IMR-90 (cell line): Measurements from ENCODE around the gene XPC. TPM values are rescaled to one million over a fixed set of nuclear protein-coding genes. Genes with fewer than 3 reads are reported as not detected.

ENCODE experiments used
- ATAC-seq: fragments of 200-7000 bp; cut with Tn5 transposase; 2 replicates; pipeline ENCODE4 v1.9.1; 2020; ENCODE audit warnings: low read depth, mild to moderate bottlenecking, moderate library complexity
- BruUV-seq: library from RNA; stranded (reverse); fragments of 400-500 nt; replicated peaks from 2 replicates; lab custom pipeline; 2021; lab: Mats Ljungman, UMichigan
- CTCF ChIA-PET: fragments of 300-600 bp; formaldehyde crosslinking; extraction: SDS; loops from one replicate; lab custom pipeline; 2021; ENCODE audit warnings: antibody characterized with exemption; lab: Yijun Ruan, JAX
- POLR2A ChIA-PET: fragments of 300-600 bp; sonication (Branson Sonifier 250); formaldehyde crosslinking; loops from one replicate; lab custom pipeline; 2022; ENCODE audit warnings: antibody characterized with exemption; ENCODE audit not compliant: unreplicated experiment; lab: Charles Lee
- DNase-seq: peaks from one replicate; pipeline ENCODE4 v3.0.0; 2013
- H2AFZ ChIP-seq: replicated peaks from 2 replicates; pipeline ENCODE3; 2013; ENCODE audit warnings: low read length, mild to moderate bottlenecking; ENCODE audit not compliant: poor library complexity
- H2AK5ac ChIP-seq: 2 replicates; pipeline ENCODE4 v1.6.1; 2013; ENCODE audit warnings: low read depth, low read length, inconsistent platforms
- H2AK9ac ChIP-seq: replicated peaks from 2 replicates; pipeline ENCODE3; 2013; ENCODE audit warnings: mild to moderate bottlenecking, low read depth, low read length, moderate library complexity; ENCODE audit not compliant: poor library complexity
- H2BK120ac ChIP-seq: 2 replicates; pipeline ENCODE4 v1.6.1; 2013; ENCODE audit warnings: low read depth, low read length, inconsistent platforms
- H2BK15ac ChIP-seq: 3 replicates; pipeline ENCODE4 v1.6.1; 2013; ENCODE audit warnings: low read depth, low read length, inconsistent platforms
- H2BK20ac ChIP-seq: 2 replicates; pipeline ENCODE4 v1.6.1; 2013; ENCODE audit warnings: low read depth, mild to moderate bottlenecking, inconsistent platforms, low read length, moderate library complexity
- H2BK5ac ChIP-seq: 2 replicates; pipeline ENCODE4 v1.6.1; 2013; ENCODE audit warnings: mild to moderate bottlenecking, low read depth, low read length, inconsistent platforms; ENCODE audit not compliant: poor library complexity, severe bottlenecking
- H3K14ac ChIP-seq: replicated peaks from 2 replicates; pipeline ENCODE4 v1.6.1; 2013; ENCODE audit warnings: low read depth, low read length, inconsistent platforms
- H3K18ac ChIP-seq: 2 replicates; pipeline ENCODE4 v1.6.1; 2013; ENCODE audit warnings: low read depth, low read length, control low read depth
- H3K23ac ChIP-seq: 2 replicates; pipeline ENCODE4 v1.6.1; 2013; ENCODE audit warnings: low read depth, low read length, inconsistent platforms
- H3K27ac ChIP-seq: 2 replicates; pipeline ENCODE4 v1.5.1; 2013; ENCODE audit warnings: mild to moderate bottlenecking, control low read depth, low read length; ENCODE audit not compliant: insufficient read depth
- H3K27me3 ChIP-seq: 2 replicates; pipeline ENCODE4 v1.6.1; 2013; ENCODE audit warnings: low read length; ENCODE audit not compliant: control insufficient read depth, insufficient read depth
- H3K36me3 ChIP-seq: 2 replicates; pipeline ENCODE4 v1.6.1; 2013; ENCODE audit warnings: low read length, mixed read lengths; ENCODE audit not compliant: control insufficient read depth, insufficient read depth
- H3K4ac ChIP-seq: 2 replicates; pipeline ENCODE4 v1.6.1; 2013; ENCODE audit warnings: low read depth, low read length, inconsistent platforms
- H3K4me1 ChIP-seq: 2 replicates; pipeline ENCODE4 v1.6.1; 2013; ENCODE audit warnings: low read length, mixed read lengths; ENCODE audit not compliant: control insufficient read depth, insufficient read depth
- H3K4me2 ChIP-seq: 2 replicates; pipeline ENCODE4 v1.6.1; 2013; ENCODE audit warnings: low read depth, mild to moderate bottlenecking, control low read depth, low read length, moderate library complexity
- H3K4me3 ChIP-seq: 2 replicates; pipeline ENCODE4 v1.5.1; 2013; ENCODE audit warnings: low read depth, mild to moderate bottlenecking, control low read depth, low read length, moderate library complexity; ENCODE audit not compliant: insufficient read depth
- H3K56ac ChIP-seq: 2 replicates; pipeline ENCODE4 v1.6.1; 2013; ENCODE audit warnings: low read length, inconsistent platforms; ENCODE audit not compliant: insufficient read depth; ENCODE audit errors: extremely low read depth
- H3K79me1 ChIP-seq, 2 experiments: 2 replicates each; pipeline ENCODE4 v1.6.1; 2013; ENCODE audit warnings: low read length in 2 of 2, inconsistent platforms in 1 of 2, low read depth in 1 of 2
- H3K9ac ChIP-seq: 2 replicates; pipeline ENCODE4 v1.6.1; 2013; ENCODE audit warnings: low read depth, low read length, control low read depth
- H3K9me1 ChIP-seq: 2 replicates; pipeline ENCODE4 v1.6.1; 2013; ENCODE audit warnings: low read length, inconsistent platforms; ENCODE audit not compliant: insufficient read depth
- H3K9me3 ChIP-seq: 2 replicates; pipeline ENCODE4 v1.6.1; 2013; ENCODE audit warnings: low read length; ENCODE audit not compliant: control insufficient read depth, insufficient read depth
- H4K20me1 ChIP-seq: 2 replicates; pipeline ENCODE4 v1.6.1; 2013; ENCODE audit warnings: low read length, inconsistent platforms; ENCODE audit not compliant: insufficient read depth
- H4K5ac ChIP-seq: 2 replicates; pipeline ENCODE4 v1.6.1; 2013; ENCODE audit warnings: mild to moderate bottlenecking, low read depth, low read length, control low read depth
- H4K8ac ChIP-seq, 2 experiments: 2 replicates each; pipeline ENCODE4 v1.6.1; 2013; ENCODE audit warnings: low read depth in 2 of 2, low read length in 2 of 2, control low read depth in 1 of 2, inconsistent platforms in 1 of 2
- H4K91ac ChIP-seq: 2 replicates; pipeline ENCODE4 v1.6.1; 2013; ENCODE audit warnings: low read depth, low read length, inconsistent platforms; ENCODE audit not compliant: insufficient read depth
- FOS ChIP-seq: fragments of 150-350 bp; IDR thresholded peaks from 2 replicates; pipeline ENCODE4 v1.6.1; 2016; ENCODE audit warnings: low read depth, low read length
- MAZ ChIP-seq: IDR thresholded peaks from 2 replicates; pipeline ENCODE4 v1.6.1; 2012; ENCODE audit warnings: low read depth, mild to moderate bottlenecking, low read length, improper control_type of control experiment, moderate library complexity, borderline replicate concordance
- RFX5 ChIP-seq: IDR thresholded peaks from 2 replicates; pipeline ENCODE4 v1.8.0; 2012; ENCODE audit warnings: low read depth, mild to moderate bottlenecking, low read length, moderate library complexity
- WGBS, 2 experiments: methylation state at CpG; one replicate each; pipeline versions ENCODE4 v1.1.5 to v1.1.7; 2013; ENCODE audit warnings: missing lambda C conversion rate in 2 of 2; ENCODE audit not compliant: insufficient read length in 1 of 2; ENCODE audit errors: extremely low coverage in 2 of 2; 5-methylcytosine and 5-hydroxymethylcytosine counted together
- dilution Hi-C: fragments of 300-500 bp; cut with HindIII; formaldehyde crosslinking; loops from one replicate; pipeline ENCODE4 v1.14.3; 2018; ENCODE audit warnings: low sequenced_read_pairs; ENCODE audit not compliant: unreplicated experiment
- in situ Hi-C: fragments of 300-500 bp; cut with MboI; formaldehyde crosslinking; loops from 3 replicates; pipeline ENCODE4 v1.14.3; 2019; ENCODE audit warnings: low sequenced_read_pairs, inconsistent platforms, mixed read lengths
- intact Hi-C: fragments of 100-400 bp; cut with micrococcal nuclease; formaldehyde crosslinking; loops from 2 replicates; pipeline ENCODE4 v1.10.0; 2022
- polyA plus RNA-seq, 3 experiments: library from polyadenylated mRNA; depleted of rRNA; stranded (reverse); fragments of >200 nt; gene quantifications; 2 replicates each; pipeline ENCODE4 v1.2.3, GENCODE V29; 2012; ENCODE audit warnings: low replicate concordance in 1 of 3
- total RNA-seq: library from RNA; depleted of rRNA; stranded (reverse); fragments of >200 nt; gene quantifications from 2 replicates; pipeline ENCODE4 v1.2.3, GENCODE V29; 2012

Gene XPC
- total and polyA plus RNA-seq, 2 of the 4 experiments (the other 2 are of a cell fraction): 30.9 to 48.8 TPM

GRCh38 chr3:14194865-14195264 is 16.5 kb upstream of the XPC start:
- Histone ChIP-seq H3K27me3 (no peaks in the 10 kb centered on the region), H2AK5ac (no peak overlapping the region), H4K91ac (no peak overlapping the region), H3K4me2 (no peak overlapping the region), H4K20me1 (no peaks in the 10 kb centered on the region), H3K9ac (no peak overlapping the region), H4K8ac (no peak overlapping the region), H2AFZ (no peak overlapping the region), H2AK9ac (no peak overlapping the region), H2BK15ac (no peak overlapping the region), H3K27ac (no peak overlapping the region), H4K5ac (no peak overlapping the region), H3K18ac (no peak overlapping the region), H3K4me1 (peaks cover 6% of the 10 kb centered on the region; the same call in 1 of the 2 replicates), H3K9me1 (no peaks in the 10 kb centered on the region; the same call in 1 of the 2 replicates), H2BK5ac (no peak overlapping the region), H3K56ac (no peak overlapping the region), H3K4me3 (no peak overlapping the region), H2BK120ac (no peak overlapping the region), H3K14ac (no peak overlapping the region), H3K23ac (no peak overlapping the region), H3K79me1 (peaks cover 17 to 19% of the 10 kb centered on the region in 2 experiments), H3K4ac (no peak overlapping the region), H3K36me3 (peaks cover 5% of the 10 kb centered on the region; the same call in 1 of the 2 replicates), H2BK20ac (no peak overlapping the region), H3K9me3 (no peaks in the 10 kb centered on the region)
- no TSS peak for BruUV-seq
- in situ Hi-C loops (no loop called here), intact Hi-C loops (no loop called here), dilution Hi-C loops (no loop called here)
- ChIA-PET CTCF (no interaction called here), POLR2A (no interaction called here)
- no peak for DNase-seq
- ATAC-seq: no peak
- TF ChIP-seq MAZ: no peak
- no peak for TF ChIP-seq FOS
- no peak for TF ChIP-seq RFX5
- no CpG with 5 or more reads among the region's 4 CpGs for WGBS, 2 experiments
